ENCODE results near the gene ZC3H13.

ZC3H13 gene

GRCh38 chr13:46043647-46044046 is 8.9 kb downstream of the ZC3H13 start:
- Mint-ChIP-seq H3K27ac (no peak overlapping the region), H3K27me3 (ENCODE audit: low read depth) (no peaks in the 10 kb centered on the region), H3K36me3 (ENCODE audit: low read depth) (peaks cover 28% of the 10 kb centered on the region), H3K4me3 (no peak overlapping the region), H3K4me1 (peaks cover 14% of the 10 kb centered on the region), H3K9me3 (no peaks in the 10 kb centered on the region)
- TF ChIP-seq CTCF (IDR thresholded peaks at IDR 0.05; ENCODE audit: unreplicated experiment in 3 of 3) = no peak

- H3K4me1 Mint-ChIP-seq = no peaks in the 10 kb centered on the region
- H3K9me3 Mint-ChIP-seq = no peaks in the 10 kb centered on the region
- H3K36me3 Mint-ChIP-seq (ENCODE audit: low read depth) = peaks cover 45% of the 10 kb centered on the region
- H3K27me3 Mint-ChIP-seq (ENCODE audit: low read depth) = no peaks in the 10 kb centered on the region
- no peak overlapping the region for H3K4me3 Mint-ChIP-seq
- TF ChIP-seq CTCF (IDR thresholded peaks at IDR 0.05; ENCODE audit: unreplicated experiment in 3 of 3) = no peak
- no peak overlapping the region for H3K27ac Mint-ChIP-seq
Observed at GRCh38 chr13:46041419-46041839, 11.1 kb downstream of the ZC3H13 start.

GRCh38 chr13:46040763-46041162 is 11.8 kb downstream of the ZC3H13 start:
- Mint-ChIP-seq H3K27me3 (ENCODE audit: low read depth) (no peaks in the 10 kb centered on the region), H3K36me3 (ENCODE audit: low read depth) (peaks cover 51% of the 10 kb centered on the region), H3K27ac (no peak overlapping the region), H3K9me3 (no peaks in the 10 kb centered on the region), H3K4me3 (no peak overlapping the region), H3K4me1 (no peaks in the 10 kb centered on the region)
- TF ChIP-seq CTCF (IDR thresholded peaks at IDR 0.05; ENCODE audit: unreplicated experiment in 3 of 3) = no peak

- Mint-ChIP-seq H3K4me1 (no peaks in the 10 kb centered on the region), H3K27ac (no peak overlapping the region), H3K36me3 (ENCODE audit: low read depth) (peaks cover 61% of the 10 kb centered on the region), H3K27me3 (ENCODE audit: low read depth) (no peaks in the 10 kb centered on the region), H3K9me3 (no peaks in the 10 kb centered on the region), H3K4me3 (no peak overlapping the region)
- TF ChIP-seq CTCF (IDR thresholded peaks at IDR 0.05; ENCODE audit: unreplicated experiment in 3 of 3) = no peak
Observed at GRCh38 chr13:46039411-46040182, 12.9 kb downstream of the ZC3H13 start.

- H3K4me3 Mint-ChIP-seq = no peak overlapping the region
- peaks cover 74% of the 10 kb centered on the region for H3K36me3 Mint-ChIP-seq (ENCODE audit: low read depth)
- peaks cover 10% of the 10 kb centered on the region for H3K9me3 Mint-ChIP-seq
- no peaks in the 10 kb centered on the region for H3K27me3 Mint-ChIP-seq (ENCODE audit: low read depth)
- no peak overlapping the region for H3K27ac Mint-ChIP-seq
- H3K4me1 Mint-ChIP-seq = no peaks in the 10 kb centered on the region
- no peak for TF ChIP-seq CTCF (IDR thresholded peaks at IDR 0.05; ENCODE audit: unreplicated experiment in 3 of 3)
Observed at GRCh38 chr13:46038296-46038695, 14.2 kb downstream of the ZC3H13 start.

- H3K9me3 Mint-ChIP-seq = peaks cover 33% of the 10 kb centered on the region
- H3K4me1 Mint-ChIP-seq = no peaks in the 10 kb centered on the region
- no peak overlapping the region for H3K27ac Mint-ChIP-seq
- TF ChIP-seq CTCF (IDR thresholded peaks at IDR 0.05; ENCODE audit: unreplicated experiment in 3 of 3) = no peak
- peaks cover 83% of the 10 kb centered on the region for H3K36me3 Mint-ChIP-seq (ENCODE audit: low read depth)
- H3K4me3 Mint-ChIP-seq = no peak overlapping the region
- H3K27me3 Mint-ChIP-seq (ENCODE audit: low read depth) = no peaks in the 10 kb centered on the region
Observed at GRCh38 chr13:46035066-46035465, 17.5 kb downstream of the ZC3H13 start.
